ENCODE data around the gene GUCY1A2.

- TF ChIP-seq, protein P1, sequence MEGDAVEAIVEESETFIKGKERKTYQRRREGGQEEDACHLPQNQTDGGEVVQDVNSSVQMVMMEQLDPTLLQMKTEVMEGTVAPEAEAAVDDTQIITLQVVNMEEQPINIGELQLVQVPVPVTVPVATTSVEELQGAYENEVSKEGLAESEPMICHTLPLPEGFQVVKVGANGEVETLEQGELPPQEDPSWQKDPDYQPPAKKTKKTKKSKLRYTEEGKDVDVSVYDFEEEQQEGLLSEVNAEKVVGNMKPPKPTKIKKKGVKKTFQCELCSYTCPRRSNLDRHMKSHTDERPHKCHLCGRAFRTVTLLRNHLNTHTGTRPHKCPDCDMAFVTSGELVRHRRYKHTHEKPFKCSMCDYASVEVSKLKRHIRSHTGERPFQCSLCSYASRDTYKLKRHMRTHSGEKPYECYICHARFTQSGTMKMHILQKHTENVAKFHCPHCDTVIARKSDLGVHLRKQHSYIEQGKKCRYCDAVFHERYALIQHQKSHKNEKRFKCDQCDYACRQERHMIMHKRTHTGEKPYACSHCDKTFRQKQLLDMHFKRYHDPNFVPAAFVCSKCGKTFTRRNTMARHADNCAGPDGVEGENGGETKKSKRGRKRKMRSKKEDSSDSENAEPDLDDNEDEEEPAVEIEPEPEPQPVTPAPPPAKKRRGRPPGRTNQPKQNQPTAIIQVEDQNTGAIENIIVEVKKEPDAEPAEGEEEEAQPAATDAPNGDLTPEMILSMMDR (IDR thresholded peaks at IDR 0.05; ENCODE audit: insufficient read depth, low read depth, low read length): no peak
- no peak for TF ChIP-seq EZH2 (IDR thresholded peaks at IDR 0.05; ENCODE audit: insufficient read depth, low read length)
These were observed 24.5 kb upstream of the GUCY1A2 start for GRCh38 chr11:107042748-107043147.

Data from astrocyte (in vitro differentiated cells and primary cell).